GM12872 (cell line): ENCODE measurements around the gene FHIT.

Experiments used
- CTCF ChIP-seq: IDR thresholded peaks from 3 replicates; pipeline ENCODE4 v1.5.1; 2011; ENCODE audit warnings: low read depth, mild to moderate bottlenecking, low read length, moderate library complexity; ENCODE audit not compliant: insufficient read depth

The FHIT gene

DNA sequence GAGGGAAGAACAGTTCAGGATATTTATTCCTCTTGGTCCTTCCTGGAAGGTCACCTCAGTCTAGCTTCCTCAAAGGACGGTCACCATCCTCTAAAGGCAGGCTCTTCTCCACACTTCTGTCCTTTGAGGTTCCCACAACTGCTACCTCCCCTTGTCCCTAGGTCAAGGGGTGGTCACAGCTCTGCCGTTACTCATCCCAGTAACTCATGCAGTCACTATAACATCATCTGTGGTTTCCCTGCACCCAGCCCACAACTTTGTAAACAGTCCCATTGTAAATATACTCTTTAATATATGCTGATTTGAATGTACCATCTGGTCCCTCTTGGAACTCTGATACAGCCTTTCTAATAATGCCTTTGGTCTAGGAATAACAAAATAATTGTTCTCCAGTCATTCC, 887.4 kb downstream of the FHIT start:
- no peak for TF ChIP-seq CTCF

DNA sequence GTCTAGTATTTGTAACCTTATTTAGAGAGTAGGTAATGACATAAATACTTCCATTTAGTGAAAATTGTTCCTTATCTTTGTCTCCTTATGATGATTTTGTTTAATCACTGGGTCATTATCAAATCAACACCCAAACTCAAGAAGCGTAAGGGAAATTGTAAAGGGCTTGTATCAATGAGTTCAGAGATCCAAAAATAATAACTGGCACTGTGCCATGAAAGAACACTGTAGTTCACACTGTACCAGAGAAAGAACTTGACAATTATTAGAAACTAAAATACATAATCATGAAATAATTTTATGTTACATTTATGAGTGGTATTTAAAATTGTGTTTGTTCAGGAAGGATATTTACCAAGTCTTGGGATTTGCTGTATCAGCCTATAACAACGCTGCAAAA, 895.4 kb downstream of the FHIT start:
- TF ChIP-seq CTCF = no peak

DNA sequence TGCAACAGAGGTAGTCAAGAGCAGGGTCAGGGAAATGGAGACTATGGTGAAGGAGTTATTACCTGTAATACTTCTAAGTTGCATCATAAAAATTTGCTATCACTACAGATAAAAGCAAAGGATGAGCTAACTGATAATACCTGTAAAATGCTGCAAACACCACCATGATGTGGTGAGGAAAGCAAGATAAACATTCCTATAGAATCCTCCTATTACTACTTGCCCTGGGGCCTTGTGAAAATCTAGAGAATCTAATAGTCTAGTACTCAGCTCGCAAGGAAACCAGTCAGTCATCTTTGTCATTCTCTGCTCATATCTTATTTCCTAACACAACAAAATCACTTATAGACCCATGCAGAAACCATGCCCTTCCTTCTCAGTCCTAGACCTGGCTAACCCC, 899.8 kb downstream of the FHIT start:
- TF ChIP-seq CTCF = no peak

- no peak for TF ChIP-seq CTCF
These were observed 906.9 kb downstream of the FHIT start for GRCh38 chr3:60344340-60344739.

DNA sequence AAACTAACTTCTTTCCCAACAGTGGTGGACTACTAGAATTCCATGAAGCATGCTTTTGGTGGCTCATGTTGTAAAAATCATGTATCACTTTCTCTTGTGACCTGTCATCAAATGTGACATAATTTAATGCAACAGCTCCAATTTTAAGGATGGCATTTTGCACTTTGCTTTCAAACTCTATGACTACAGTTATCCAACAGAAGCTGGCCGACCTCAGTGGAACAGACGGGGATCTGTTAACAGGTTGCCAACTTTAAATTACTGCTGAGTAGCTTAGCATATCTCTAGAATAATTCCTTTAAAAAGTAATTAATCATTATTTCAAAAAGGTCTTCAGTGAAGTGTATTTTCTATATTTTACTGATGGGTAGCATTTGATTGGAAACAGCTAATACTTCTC, 907.4 kb downstream of the FHIT start:
- TF ChIP-seq CTCF = no peak

- TF ChIP-seq CTCF = no peak
These were observed 911.9 kb downstream of the FHIT start for GRCh38 chr3:60339304-60339703.

DNA sequence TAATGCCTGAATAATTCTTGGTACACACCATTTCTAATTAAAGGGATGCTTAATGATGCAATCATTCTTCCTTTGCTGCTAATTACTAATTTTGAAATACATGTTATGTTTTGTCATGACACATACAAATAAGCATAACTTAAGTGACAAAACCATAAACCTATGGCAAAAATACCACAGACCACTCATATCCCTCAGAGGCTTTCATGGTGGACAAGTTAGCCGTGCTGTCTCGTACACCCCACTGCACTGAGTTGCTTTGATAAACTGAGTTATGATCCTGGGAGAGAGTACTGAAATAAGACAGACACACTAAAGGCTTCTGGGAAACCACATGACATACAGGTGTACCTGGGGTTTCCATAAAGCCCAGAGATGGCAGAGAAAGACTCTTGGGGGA, 913.8 kb downstream of the FHIT start:
- TF ChIP-seq CTCF = no peak

- TF ChIP-seq CTCF = no peak
These were observed 915.2 kb downstream of the FHIT start for GRCh38 chr3:60336061-60336460.
